ENCODE data around the gene PTMA.

PTMA gene

GRCh38 chr2:231706731-231707624 lies 1.3 kb upstream of the PTMA start:
- peak; percentile 99 for DNase-seq (ENCODE audit: low read depth, low spot score)
- Histone ChIP-seq H3K4me3 (ENCODE audit: insufficient read length, low read depth) (peak overlapping the region; percentile 90), H3K36me3 (ENCODE audit: insufficient read depth, insufficient read length, low read length) (peaks cover 44% of the 10 kb centered on the region), H3K9me3 (ENCODE audit: insufficient read depth, low read length) (no peaks in the 10 kb centered on the region), H3K9ac (ENCODE audit: insufficient read length, low read depth) (peak overlapping the region; percentile 100), H3K4me1 (ENCODE audit: insufficient read depth, insufficient read length) (peaks cover 7% of the 10 kb centered on the region), H3K27me3 (ENCODE audit: insufficient read depth, insufficient read length) (no peaks in the 10 kb centered on the region)
- TF ChIP-seq SUZ12 (IDR thresholded peaks at IDR 0.05; ENCODE audit: extremely low read depth, insufficient read depth, insufficient read length): no peak
- peak; percentile 99 for TF ChIP-seq YY1 (IDR thresholded peaks at IDR 0.05; ENCODE audit: insufficient read depth, insufficient read length)

GRCh38 chr2:231707625-231707926 lies 749 bp upstream of the PTMA start:
- TF ChIP-seq ZNF274 (IDR thresholded peaks at IDR 0.05; ENCODE audit: low read depth, low read length): no peak
- TF ChIP-seq SUZ12 (IDR thresholded peaks at IDR 0.05; ENCODE audit: extremely low read depth, insufficient read depth, insufficient read length): no peak
- TF ChIP-seq YY1 (IDR thresholded peaks at IDR 0.05; ENCODE audit: insufficient read depth, insufficient read length): no peak
- no peaks in the 10 kb centered on the region for H3K27me3 ChIP-seq (ENCODE audit: insufficient read depth, insufficient read length)
- peak overlapping the region; percentile 100 for H3K9ac ChIP-seq (ENCODE audit: insufficient read length, low read depth)
- H3K9me3 ChIP-seq (ENCODE audit: insufficient read depth, low read length): no peaks in the 10 kb centered on the region
- peak overlapping the region; percentile 90 for H3K4me3 ChIP-seq (ENCODE audit: insufficient read length, low read depth)
- no peak for DNase-seq (ENCODE audit: low read depth, low spot score)
- H3K36me3 ChIP-seq (ENCODE audit: insufficient read depth, insufficient read length, low read length): peaks cover 49% of the 10 kb centered on the region
- H3K4me1 ChIP-seq (ENCODE audit: insufficient read depth, insufficient read length): peaks cover 12% of the 10 kb centered on the region

- H3K4me3 ChIP-seq (ENCODE audit: insufficient read length, low read depth): peak overlapping the region; percentile 98
- DNase-seq (ENCODE audit: low read depth, low spot score): no peak
- peaks cover 14% of the 10 kb centered on the region for H3K4me1 ChIP-seq (ENCODE audit: insufficient read depth, insufficient read length)
- H3K27me3 ChIP-seq (ENCODE audit: insufficient read depth, insufficient read length): no peaks in the 10 kb centered on the region
- peaks cover 48% of the 10 kb centered on the region for H3K36me3 ChIP-seq (ENCODE audit: insufficient read depth, insufficient read length, low read length)
- H3K9ac ChIP-seq (ENCODE audit: insufficient read length, low read depth): peak overlapping the region; percentile 99
- no peaks in the 10 kb centered on the region for H3K9me3 ChIP-seq (ENCODE audit: insufficient read depth, low read length)
- TF ChIP-seq SUZ12 (IDR thresholded peaks at IDR 0.05; ENCODE audit: extremely low read depth, insufficient read depth, insufficient read length) (no peak), ZNF274 (IDR thresholded peaks at IDR 0.05; ENCODE audit: low read depth, low read length) (no peak), YY1 (IDR thresholded peaks at IDR 0.05; ENCODE audit: insufficient read depth, insufficient read length) (no peak)
These were observed 679 bp downstream of the PTMA start for GRCh38 chr2:231708773-231709635.

- Histone ChIP-seq H3K9me3 (ENCODE audit: insufficient read depth, low read length) (no peaks in the 10 kb centered on the region), H3K36me3 (ENCODE audit: insufficient read depth, insufficient read length, low read length) (peaks cover 45% of the 10 kb centered on the region)
These were observed 1.3 kb downstream of the PTMA start for GRCh38 chr2:231709636-231709980.

GRCh38 chr2:231709981-231710798 lies 1.9 kb downstream of the PTMA start:
- no peak for DNase-seq (ENCODE audit: low read depth, low spot score)
- Histone ChIP-seq H3K27me3 (ENCODE audit: insufficient read depth, insufficient read length) (no peaks in the 10 kb centered on the region), H3K4me3 (ENCODE audit: insufficient read length, low read depth) (peak overlapping the region; percentile 98), H3K36me3 (ENCODE audit: insufficient read depth, insufficient read length, low read length) (peaks cover 45% of the 10 kb centered on the region), H3K4me1 (ENCODE audit: insufficient read depth, insufficient read length) (peaks cover 24% of the 10 kb centered on the region), H3K9ac (ENCODE audit: insufficient read length, low read depth) (peak overlapping the region; percentile 99), H3K9me3 (ENCODE audit: insufficient read depth, low read length) (no peaks in the 10 kb centered on the region)
- TF ChIP-seq ZNF274 (IDR thresholded peaks at IDR 0.05; ENCODE audit: low read depth, low read length): no peak
- TF ChIP-seq SUZ12 (IDR thresholded peaks at IDR 0.05; ENCODE audit: extremely low read depth, insufficient read depth, insufficient read length): no peak
- TF ChIP-seq YY1 (IDR thresholded peaks at IDR 0.05; ENCODE audit: insufficient read depth, insufficient read length): no peak

More at GRCh38 chr2:231709636-231709980, 1.3 kb downstream of the PTMA start:
- Histone ChIP-seq H3K9ac (ENCODE audit: insufficient read length, low read depth) (peak overlapping the region; percentile 99), H3K4me1 (ENCODE audit: insufficient read depth, insufficient read length) (peaks cover 20% of the 10 kb centered on the region), H3K4me3 (ENCODE audit: insufficient read length, low read depth) (peak overlapping the region; percentile 98), H3K27me3 (ENCODE audit: insufficient read depth, insufficient read length) (no peaks in the 10 kb centered on the region)
- DNase-seq (ENCODE audit: low read depth, low spot score): no peak
- no peak for TF ChIP-seq SUZ12 (IDR thresholded peaks at IDR 0.05; ENCODE audit: extremely low read depth, insufficient read depth, insufficient read length)
- TF ChIP-seq ZNF274 (IDR thresholded peaks at IDR 0.05; ENCODE audit: low read depth, low read length): no peak
- TF ChIP-seq YY1 (IDR thresholded peaks at IDR 0.05; ENCODE audit: insufficient read depth, insufficient read length): no peak

- peak overlapping the region; percentile 98 for H3K4me3 ChIP-seq (ENCODE audit: insufficient read length, low read depth)
- TF ChIP-seq SUZ12 (IDR thresholded peaks at IDR 0.05; ENCODE audit: extremely low read depth, insufficient read depth, insufficient read length) (no peak), YY1 (IDR thresholded peaks at IDR 0.05; ENCODE audit: insufficient read depth, insufficient read length) (no peak), ZNF274 (IDR thresholded peaks at IDR 0.05; ENCODE audit: low read depth, low read length) (no peak)
- DNase-seq (ENCODE audit: low read depth, low spot score): no peak
- peak overlapping the region; percentile 99 for H3K9ac ChIP-seq (ENCODE audit: insufficient read length, low read depth)
- H3K27me3 ChIP-seq (ENCODE audit: insufficient read depth, insufficient read length): no peaks in the 10 kb centered on the region
- H3K4me1 ChIP-seq (ENCODE audit: insufficient read depth, insufficient read length): peaks cover 30% of the 10 kb centered on the region
- H3K9me3 ChIP-seq (ENCODE audit: insufficient read depth, low read length): no peaks in the 10 kb centered on the region
- peaks cover 45% of the 10 kb centered on the region for H3K36me3 ChIP-seq (ENCODE audit: insufficient read depth, insufficient read length, low read length)
These were observed 2.7 kb downstream of the PTMA start for GRCh38 chr2:231710799-231711676.
